ENCODE results near the gene CREG1.
"Not testable (repeated sequence)": the region's sequence is repeated elsewhere in the genome, so short reads cannot be mapped to it uniquely, and the experiment has no call there.

CREG1 gene

GRCh38 chr1:167563579-167564246 is 10.2 kb upstream of the CREG1 start:
- DNase-seq = no peak

- no peak for DNase-seq
These were observed 9.1 kb upstream of the CREG1 start for GRCh38 chr1:167562702-167563101.

- DNase-seq = no peak
These were observed 8.2 kb upstream of the CREG1 start for GRCh38 chr1:167561753-167562152.

GRCh38 chr1:167555971-167556714 is 2.6 kb upstream of the CREG1 start:
- DNase-seq = peak; percentile 78 to 93

- DNase-seq = not testable (repeated sequence)
These were observed 1.5 kb upstream of the CREG1 start for GRCh38 chr1:167555072-167555471.

- no peak for DNase-seq
These were observed 642 bp upstream of the CREG1 start for GRCh38 chr1:167554028-167554779.

GRCh38 chr1:167551362-167551761 is 2.2 kb downstream of the CREG1 start:
- DNase-seq = no peak

GRCh38 chr1:167548059-167548932 is 5.3 kb downstream of the CREG1 start:
- no peak for DNase-seq

GRCh38 chr1:167546935-167547334 is 6.6 kb downstream of the CREG1 start:
- no peak for DNase-seq

GRCh38 chr1:167545349-167545748 is 8.2 kb downstream of the CREG1 start:
- no peak for DNase-seq

- DNase-seq = no peak
These were observed 9.0 kb downstream of the CREG1 start for GRCh38 chr1:167544447-167545093.

- DNase-seq = no peak
These were observed 10.2 kb downstream of the CREG1 start for GRCh38 chr1:167543199-167543990.

- no peak for DNase-seq
These were observed 11.2 kb downstream of the CREG1 start for GRCh38 chr1:167542109-167543032.

GRCh38 chr1:167541610-167542009 is 12.0 kb downstream of the CREG1 start:
- no peak for DNase-seq

GRCh38 chr1:167541003-167541402 is 12.6 kb downstream of the CREG1 start:
- no peak for DNase-seq

- peak in 1 of 2 experiments; percentile 39 for DNase-seq
These were observed 14.9 kb downstream of the CREG1 start for GRCh38 chr1:167538657-167539056.

GRCh38 chr1:167533851-167534300 is 19.7 kb downstream of the CREG1 start:
- DNase-seq = peak; percentile 60 to 92

- no peak for DNase-seq
These were observed 20.4 kb downstream of the CREG1 start for GRCh38 chr1:167532964-167533824.

GRCh38 chr1:167532375-167532774 is 21.2 kb downstream of the CREG1 start:
- DNase-seq = no peak
